Heart right ventricle (tissue), 16 donors: Measurements from ENCODE around the gene RHOJ. TPM values are rescaled to one million over a fixed set of nuclear protein-coding genes. Genes with fewer than 3 reads are reported as not detected.

ENCODE experiments used
- ATAC-seq, 8 donors: fragments of 200-7000 bp; cut with Tn5 transposase; one replicate each; pipeline ENCODE4 v1.9.1; 2020; ENCODE audit warnings: mild to moderate bottlenecking in 8 of 8, moderate library complexity in 8 of 8, moderate number of reproducible peaks in 1 of 8
- DNase-seq, 2 donors: peaks; one replicate each; pipeline ENCODE4 v3.0.0-alpha.2; 2020
- H3K27ac ChIP-seq, 10 donors: fragments of 200-600 bp; sonication (generic) in 2 of 10; one replicate each; pipeline versions ENCODE4 v1.5.0 to v1.8.0; 2020 to 2022; ENCODE audit warnings: mild to moderate bottlenecking in 3 of 10
- H3K27me3 ChIP-seq, 7 donors: fragments of 200-600 bp; one replicate each; pipeline ENCODE4 v1.8.0; 2021 to 2022; ENCODE audit warnings: mild to moderate bottlenecking in 2 of 7
- H3K36me3 ChIP-seq, 9 donors: fragments of 200-600 bp; sonication (generic) in 1 of 9; one replicate each; pipeline versions ENCODE4 v1.5.0 to v1.8.0; 2020 to 2022; ENCODE audit warnings: mild to moderate bottlenecking in 2 of 9
- H3K4me1 ChIP-seq, 9 donors: fragments of 200-600 bp; sonication (generic) in 1 of 9; one replicate each; pipeline versions ENCODE4 v1.5.0 to v1.8.0; 2020 to 2022; ENCODE audit warnings: mild to moderate bottlenecking in 4 of 9
- H3K4me3 ChIP-seq, 10 donors: fragments of 200-600 bp; sonication (generic) in 2 of 10; one replicate each; pipeline versions ENCODE4 v1.5.0 to v1.8.0; 2020 to 2022; ENCODE audit warnings: mild to moderate bottlenecking in 7 of 10, moderate library complexity in 2 of 10
- H3K9me3 ChIP-seq, 11 donors: fragments of 200-600 bp in 10 of 11; sonication (generic) in 2 of 11; one replicate each; pipeline versions ENCODE4 v1.5.0 to v1.8.0; 2013 to 2022; ENCODE audit warnings: mild to moderate bottlenecking in 2 of 11, control low read depth in 1 of 11, moderate library complexity in 1 of 11
- CTCF ChIP-seq, 9 donors: fragments of 200-600 bp; sonication (generic) in 2 of 9; IDR thresholded peaks; one replicate each; pipeline versions ENCODE4 v1.5.0 to v1.8.0; 2021 to 2022; ENCODE audit warnings: antibody characterized with exemption in 9 of 9, mild to moderate bottlenecking in 5 of 9, moderate library complexity in 1 of 9
- WGBS, 2 donors: extraction: QIAGEN DNeasy Blood & Tissue Kit; methylation state at CpG; one replicate each; pipeline ENCODE4 v1.1.7; 2013; ENCODE audit warnings: inconsistent platforms in 1 of 2; 5-methylcytosine and 5-hydroxymethylcytosine counted together
- intact Hi-C, 10 donors: fragments of 100-400 bp; cut with DNase I; formaldehyde crosslinking; loops; one replicate each; pipeline versions ENCODE4 v1.11.1 to v1.14.2; 2022
- polyA plus RNA-seq, 2 donors: library from polyadenylated mRNA; stranded (reverse); fragments of 200-250 nt; gene quantifications; one replicate each; pipeline ENCODE4 v1.2.3, GENCODE V29; 2013
- total RNA-seq, 10 donors: library from RNA; stranded (reverse); fragmentation: NEBNext Ultra II Directional in 3 of 10; extraction: Animal tissue kit (Norgen Biotek cat#: 25700) in 3 of 10; gene quantifications; one replicate each; pipeline versions ENCODE4 v1.2.1 to v1.2.4, GENCODE V29; 2021 to 2023
- donor health status: Arrhythmogenic right ventricular cardiomyopathy.
- donor health status: ischemic (EF 13 %, LVEDD 7.1; RV severe dilation, severe dysfunction).
- donor health status: healthy with polysubstance abuse.
- donor health status: DM: no; HTN: yes; CAD: no.
- donor health status: DM: no; HTN: no; CAD: no.
- donor health status: ischemic (EF 25% LVEDD 6.9; RV normal size, moderate dysfunction).
- donor health status: ischemic (EF 25% LVEDD 5.7; RV mildly dilated, moderate dysfunction).
- donor health status: healthy.
- donor health status: DM: yes; HTN: yes; CAD: no.
- donor health status: Ischemic cardiomyopathy.
- donor health status: ischemic (EF 35%, LVEDD 5.7; RV mildly dilated, moderate dysfunction).
- donor health status: nonischemic (EF 11% LVEDD 7.7; RV severe dilation, severe dysfunction).
- donor health status: DM: yes; HTN: yes; CAD: no.
- donor health status: PGD.
- donor health status: ischemic (EF 29% LVEDD 5.4; RV normal size, mild dysfunction).
- donor health status: nonischemic (EF 23%, LVEDD 6.1; RV moderate dilation, normal function).

The RHOJ gene
- total and polyA plus RNA-seq, 12 donors, result 7.5 to 19.8 (median 12.2) TPM

GRCh38 chr14:63296060-63296563 is 91.9 kb downstream of the RHOJ start:
- H3K27me3 ChIP-seq, result no peaks in the 10 kb centered on the region
- peaks cover 0 to 12% (median 0%) of the 10 kb centered on the region in 9 donors for H3K4me1 ChIP-seq
- H3K4me3 ChIP-seq, result peak overlapping the region in 2 of 10 donors; percentile 1 to 35
- H3K36me3 ChIP-seq, result peaks cover 0 to 33% (median 10%) of the 10 kb centered on the region in 9 donors
- 62 to 66% methylated on average over 6 of the region's 6 CpGs for whole genome bisulfite sequencing, 2 donors
- no peak for TF ChIP-seq CTCF (IDR thresholded peaks at IDR 0.05)
- DNase-seq (no peak), ATAC-seq (peak; percentile 29 to 84 (median 77))
- H3K9me3 ChIP-seq, result peaks cover 0 to 18% (median 0%) of the 10 kb centered on the region in 11 donors
- intact Hi-C loops, result no loop called here
- H3K27ac ChIP-seq, result peak overlapping the region in 9 of 10 donors; percentile 6 to 81 (median 47)

- peaks cover 0 to 19% (median under 1%) of the 10 kb centered on the region in 9 donors for H3K36me3 ChIP-seq
- no peak overlapping the region for H3K4me3 ChIP-seq
- TF ChIP-seq CTCF (IDR thresholded peaks at IDR 0.05), result no peak
- peaks cover 0 to 12% (median 4%) of the 10 kb centered on the region in 9 donors for H3K4me1 ChIP-seq
- H3K27ac ChIP-seq, result no peak overlapping the region
- no peaks in the 10 kb centered on the region for H3K27me3 ChIP-seq
- H3K9me3 ChIP-seq, result peaks cover 0 to 18% (median 0%) of the 10 kb centered on the region in 11 donors
- DNase-seq (no peak), ATAC-seq (no peak)
- intact Hi-C loops, result no loop called here
- 88 to 89% methylated on average over 4 of the region's 4 CpGs for WGBS, 2 donors
Measured at GRCh38 chr14:63297372-63298063, 93.3 kb downstream of the RHOJ start.

GRCh38 chr14:63299351-63300110 is 95.3 kb downstream of the RHOJ start:
- peaks cover 0 to 15% (median 0%) of the 10 kb centered on the region in 11 donors for H3K9me3 ChIP-seq
- intact Hi-C loops, result loop anchor here in 1 of 10 donors (2.0 kb wide), 1 partner anchor 49 kb away; no protein-coding TSS in a partner anchor

More at GRCh38 chr14:63299351-63300110, 95.3 kb downstream of the RHOJ start:
- DNase-seq (no peak), ATAC-seq (no peak)
- H3K27ac ChIP-seq, result no peak overlapping the region
- H3K36me3 ChIP-seq, result no peaks in the 10 kb centered on the region
- no peak overlapping the region for H3K4me3 ChIP-seq
- no peak for TF ChIP-seq CTCF (IDR thresholded peaks at IDR 0.05)
- no peaks in the 10 kb centered on the region for H3K27me3 ChIP-seq
- 69 to 78% methylated on average over 6 of the region's 6 CpGs for WGBS, 2 donors
- peaks cover 0 to 12% (median 4%) of the 10 kb centered on the region in 9 donors for H3K4me1 ChIP-seq
